Skeletal muscle satellite cell (primary cell): ENCODE results near the gene DENND1B. TPM values are rescaled to one million over a fixed set of nuclear protein-coding genes. Genes with fewer than 3 reads are reported as not detected.

Experiments
- H3K27me3 ChIP-seq: 2 replicates; pipeline ENCODE4 v1.7.0; 2013; ENCODE audit warnings: low read length; ENCODE audit not compliant: control insufficient read depth, insufficient read depth
- H3K36me3 ChIP-seq: 2 replicates; pipeline ENCODE4 v1.7.0; 2013; ENCODE audit warnings: mild to moderate bottlenecking, control low read depth, low read length; ENCODE audit not compliant: insufficient read depth
- H3K4me1 ChIP-seq: 2 replicates; pipeline ENCODE4 v1.7.0; 2013; ENCODE audit warnings: low read length; ENCODE audit not compliant: control insufficient read depth, insufficient read depth
- H3K4me2 ChIP-seq: 2 replicates; pipeline ENCODE4 v1.7.0; 2013; ENCODE audit warnings: mild to moderate bottlenecking, low read length
- H3K4me3 ChIP-seq: 2 replicates; pipeline ENCODE4 v1.7.0; 2013; ENCODE audit warnings: low read length
- H3K9ac ChIP-seq: 2 replicates; pipeline ENCODE4 v1.7.0; 2013; ENCODE audit warnings: mild to moderate bottlenecking, low read depth, low read length, moderate library complexity
- H3K9me3 ChIP-seq: replicated peaks from 2 replicates; pipeline ENCODE4 v1.7.0; 2013; ENCODE audit warnings: mild to moderate bottlenecking, control low read depth, low read length
- total RNA-seq: library from RNA; depleted of rRNA; stranded (reverse); fragments of >200 nt; gene quantifications from 2 replicates; pipeline ENCODE4 v1.2.3, GENCODE V29; 2012; rRNA removed

Gene DENND1B, protein sequence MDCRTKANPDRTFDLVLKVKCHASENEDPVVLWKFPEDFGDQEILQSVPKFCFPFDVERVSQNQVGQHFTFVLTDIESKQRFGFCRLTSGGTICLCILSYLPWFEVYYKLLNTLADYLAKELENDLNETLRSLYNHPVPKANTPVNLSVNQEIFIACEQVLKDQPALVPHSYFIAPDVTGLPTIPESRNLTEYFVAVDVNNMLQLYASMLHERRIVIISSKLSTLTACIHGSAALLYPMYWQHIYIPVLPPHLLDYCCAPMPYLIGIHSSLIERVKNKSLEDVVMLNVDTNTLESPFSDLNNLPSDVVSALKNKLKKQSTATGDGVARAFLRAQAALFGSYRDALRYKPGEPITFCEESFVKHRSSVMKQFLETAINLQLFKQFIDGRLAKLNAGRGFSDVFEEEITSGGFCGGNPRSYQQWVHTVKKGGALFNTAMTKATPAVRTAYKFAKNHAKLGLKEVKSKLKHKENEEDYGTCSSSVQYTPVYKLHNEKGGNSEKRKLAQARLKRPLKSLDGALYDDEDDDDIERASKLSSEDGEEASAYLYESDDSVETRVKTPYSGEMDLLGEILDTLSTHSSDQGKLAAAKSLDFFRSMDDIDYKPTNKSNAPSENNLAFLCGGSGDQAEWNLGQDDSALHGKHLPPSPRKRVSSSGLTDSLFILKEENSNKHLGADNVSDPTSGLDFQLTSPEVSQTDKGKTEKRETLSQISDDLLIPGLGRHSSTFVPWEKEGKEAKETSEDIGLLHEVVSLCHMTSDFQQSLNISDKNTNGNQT
- total RNA-seq, result 6.8 and 7.9 TPM in 2 replicates

DNA sequence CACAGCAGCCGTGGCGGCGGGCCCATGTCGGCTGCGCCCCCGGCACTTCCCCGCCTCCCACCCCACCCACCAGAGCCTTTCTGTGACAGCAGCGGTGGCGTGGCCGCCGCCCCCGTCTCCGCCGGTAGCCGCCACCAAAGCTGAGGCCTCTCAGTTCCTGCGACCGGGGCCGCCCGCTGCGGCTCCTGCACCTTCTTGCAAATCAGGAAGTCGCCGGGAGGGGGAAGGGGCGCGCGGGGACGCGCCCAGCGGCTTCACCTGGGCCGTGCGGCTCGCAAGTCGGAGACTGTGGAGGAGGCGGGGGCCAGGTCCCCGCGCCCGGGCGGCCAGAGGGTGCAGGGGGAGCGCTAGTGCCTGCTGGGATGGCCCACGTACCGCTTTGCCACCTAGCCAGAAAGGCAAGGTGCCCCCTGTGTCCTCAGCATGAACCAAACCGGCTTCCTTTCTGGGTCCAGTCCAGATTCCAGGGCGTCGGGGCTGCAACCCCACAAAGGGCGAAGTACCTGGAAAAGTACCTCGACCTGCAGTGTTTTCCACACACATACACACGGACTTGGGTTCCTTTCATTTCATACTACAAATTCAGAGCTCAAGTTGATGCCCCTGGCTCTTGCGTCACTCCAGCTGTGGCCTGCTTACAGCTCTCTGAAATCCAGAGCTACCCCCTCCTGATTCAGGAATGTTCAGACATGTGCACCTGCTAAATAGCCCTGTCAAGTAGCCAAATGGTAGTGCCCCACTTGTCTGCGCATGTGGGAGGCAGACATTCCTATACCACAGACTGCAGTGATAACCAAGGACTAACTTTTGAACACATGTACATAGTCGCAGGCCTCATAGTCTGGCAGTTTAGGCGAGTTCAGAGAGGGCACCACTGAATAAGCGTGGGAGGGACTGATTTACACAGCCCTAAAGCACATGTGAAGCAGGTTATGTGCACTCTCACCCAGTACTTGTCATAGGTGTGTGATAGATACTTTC, at the start of gene DENND1B:
TSS of gene DENND1B (minus strand) at position 199 of the 981 bp plus-strand sequence. CDS start 325 bp downstream, outside the sequence.
- H3K4me1 ChIP-seq, result peaks cover 30% of the 10 kb centered on the region
- no peaks in the 10 kb centered on the region for H3K27me3 ChIP-seq
- peak within 1 kb of the TSS; percentile 93 for H3K4me2 ChIP-seq
- no peaks in the 10 kb centered on the region for H3K36me3 ChIP-seq
- H3K9ac ChIP-seq, result peak within 1 kb of the TSS; percentile 88
- peak within 1 kb of the TSS; percentile 83 for H3K4me3 ChIP-seq
- H3K9me3 ChIP-seq, result no peaks in the 10 kb centered on the region

DNA sequence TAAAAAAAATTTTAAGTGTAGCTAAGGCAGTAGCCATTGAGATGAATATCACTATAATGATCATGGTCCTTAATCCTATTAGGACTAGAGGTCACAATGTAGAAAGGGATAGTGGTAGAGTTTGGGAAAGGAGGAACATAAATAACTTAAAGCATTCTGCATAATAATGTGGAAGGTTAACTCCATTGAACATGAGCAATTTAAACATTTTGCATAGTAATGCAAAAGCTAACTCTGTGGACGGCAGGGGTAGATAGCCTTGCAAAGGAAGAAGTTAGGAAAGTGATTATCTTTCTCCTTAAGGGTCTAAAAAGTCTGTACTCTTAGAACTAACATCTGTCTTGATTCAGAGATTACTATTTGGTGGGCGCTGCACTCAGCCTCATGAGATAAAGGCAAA, 39.0 kb upstream of the DENND1B start:
- Histone ChIP-seq H3K4me3 (no peak overlapping the region), H3K36me3 (no peaks in the 10 kb centered on the region), H3K27me3 (no peaks in the 10 kb centered on the region), H3K4me1 (no peaks in the 10 kb centered on the region), H3K9me3 (no peaks in the 10 kb centered on the region), H3K4me2 (no peak overlapping the region), H3K9ac (no peak overlapping the region)

DNA sequence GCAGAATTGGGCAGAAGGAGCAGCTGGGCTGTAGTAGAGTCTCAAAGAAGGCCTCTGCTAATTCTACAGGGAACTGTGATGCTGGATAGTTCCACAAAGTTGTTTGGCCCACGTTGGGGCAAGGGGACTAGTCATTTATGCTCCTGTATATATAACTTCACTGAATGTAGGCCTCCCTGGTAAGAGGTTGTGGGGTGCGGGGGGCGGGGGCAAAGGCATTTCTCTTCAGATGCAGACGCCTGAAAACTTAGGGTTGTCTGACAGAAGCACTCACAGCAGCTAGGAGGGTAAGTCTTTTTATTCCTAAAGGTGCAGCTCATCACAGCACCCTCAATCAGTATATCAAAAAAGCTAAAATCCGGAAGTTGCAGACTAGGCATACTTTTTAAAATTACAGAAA, 38.5 kb upstream of the DENND1B start:
- H3K4me2 ChIP-seq, result no peak overlapping the region
- no peaks in the 10 kb centered on the region for H3K9me3 ChIP-seq
- H3K36me3 ChIP-seq, result no peaks in the 10 kb centered on the region
- H3K9ac ChIP-seq, result no peak overlapping the region
- no peaks in the 10 kb centered on the region for H3K27me3 ChIP-seq
- H3K4me1 ChIP-seq, result no peaks in the 10 kb centered on the region
- no peak overlapping the region for H3K4me3 ChIP-seq

DNA sequence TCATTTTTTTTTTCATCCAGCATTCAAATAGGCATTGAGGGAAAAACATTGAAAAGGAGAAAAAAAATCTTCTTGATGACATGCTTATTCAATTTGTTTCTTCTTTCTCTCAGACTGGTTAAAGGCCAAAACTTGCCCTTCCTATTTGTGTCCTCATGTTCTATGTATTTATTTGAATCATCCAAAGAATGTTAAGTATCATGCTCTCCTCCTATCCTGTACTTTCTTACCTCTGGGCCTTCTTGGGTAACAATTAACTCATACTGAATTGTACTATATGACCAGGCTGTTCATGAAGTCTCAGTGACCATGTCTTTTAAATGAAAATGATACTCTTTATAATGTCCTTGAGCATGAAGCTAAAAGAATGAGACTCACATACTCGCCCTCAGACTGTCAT, 36.5 kb upstream of the DENND1B start:
- Histone ChIP-seq H3K4me3 (no peak overlapping the region), H3K36me3 (no peaks in the 10 kb centered on the region), H3K4me1 (no peaks in the 10 kb centered on the region), H3K9ac (no peak overlapping the region), H3K27me3 (no peaks in the 10 kb centered on the region), H3K4me2 (no peak overlapping the region), H3K9me3 (no peaks in the 10 kb centered on the region)

DNA sequence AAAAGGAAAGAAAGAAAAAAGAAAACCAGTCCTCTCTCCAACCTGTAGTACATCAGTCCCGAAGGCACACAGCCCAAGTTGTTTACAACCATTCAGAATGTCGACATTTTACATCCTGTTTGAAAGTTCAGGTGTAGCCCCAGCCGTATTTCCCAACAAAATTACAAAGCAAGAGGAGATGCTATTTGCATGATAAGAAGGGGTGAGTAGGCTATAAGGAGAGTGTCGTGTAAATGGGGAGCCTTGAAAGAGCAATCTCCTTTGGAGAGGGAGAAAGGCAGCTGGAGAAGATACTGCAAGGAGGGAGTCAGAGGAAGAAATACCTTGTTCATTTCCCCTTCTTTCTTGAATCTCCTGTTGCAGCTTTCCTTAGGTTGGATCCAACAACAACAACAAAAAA, 35.5 kb upstream of the DENND1B start:
- no peaks in the 10 kb centered on the region for H3K9me3 ChIP-seq
- no peak overlapping the region for H3K4me3 ChIP-seq
- no peaks in the 10 kb centered on the region for H3K27me3 ChIP-seq
- H3K9ac ChIP-seq, result no peak overlapping the region
- H3K4me1 ChIP-seq, result no peaks in the 10 kb centered on the region
- no peak overlapping the region for H3K4me2 ChIP-seq
- no peaks in the 10 kb centered on the region for H3K36me3 ChIP-seq

DNA sequence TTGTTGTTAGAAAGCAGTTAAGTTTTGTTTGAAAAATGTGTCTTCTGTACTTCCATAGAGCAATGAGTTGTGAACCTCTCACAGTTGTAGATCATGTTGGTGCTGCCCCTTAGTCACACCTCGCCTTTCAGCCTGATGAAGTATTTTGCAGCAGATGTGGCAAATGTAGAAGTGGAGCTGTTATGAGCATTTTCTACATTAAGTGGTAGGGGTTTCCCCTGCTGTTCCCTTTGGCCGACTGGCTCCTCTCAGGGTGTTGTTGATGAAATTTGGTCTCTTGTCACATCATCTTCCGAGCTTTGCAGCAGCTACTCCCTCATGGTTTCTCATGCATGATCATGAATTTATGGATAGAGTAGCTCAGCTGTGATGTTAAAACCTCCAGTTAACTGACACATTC, 33.6 kb upstream of the DENND1B start:
- Histone ChIP-seq H3K9ac (no peak overlapping the region), H3K27me3 (no peaks in the 10 kb centered on the region), H3K36me3 (no peaks in the 10 kb centered on the region), H3K4me3 (no peak overlapping the region), H3K4me1 (no peaks in the 10 kb centered on the region), H3K9me3 (no peaks in the 10 kb centered on the region), H3K4me2 (no peak overlapping the region)

DNA sequence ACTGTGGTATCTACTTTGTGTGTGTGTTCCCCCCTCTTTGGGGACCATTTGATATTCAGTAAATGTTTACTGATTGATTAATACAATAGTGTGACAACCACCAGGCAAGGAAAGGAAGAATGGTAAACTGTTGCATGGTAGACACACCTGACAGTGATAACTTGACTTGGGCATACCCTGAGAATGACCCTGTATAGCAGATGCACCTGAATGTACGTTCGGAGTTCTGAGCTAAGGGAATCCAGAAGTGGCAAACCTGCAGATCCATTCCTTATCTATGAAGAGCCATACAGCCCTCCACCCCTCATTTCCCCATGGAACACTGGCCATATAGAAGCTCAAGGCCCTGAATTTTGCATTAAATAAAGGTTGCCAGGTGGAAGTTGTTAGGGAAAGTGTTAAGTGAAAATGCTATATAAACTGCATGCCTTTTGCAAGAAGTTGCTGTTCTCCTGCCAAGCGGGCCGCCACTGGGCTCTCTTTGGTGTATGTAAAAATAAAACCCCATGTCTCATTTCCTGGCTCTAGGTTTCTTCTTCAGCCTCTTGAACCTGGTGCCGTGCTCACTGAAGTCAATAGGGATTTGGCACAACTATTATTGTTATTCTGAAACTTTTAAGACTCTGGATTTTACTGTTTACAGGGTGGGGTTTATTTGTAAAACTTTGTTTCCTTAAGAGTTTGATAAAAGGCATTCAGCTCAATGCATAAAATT, 32.6 kb upstream of the DENND1B start:
- Histone ChIP-seq H3K27me3 (no peaks in the 10 kb centered on the region), H3K4me3 (no peak overlapping the region), H3K4me2 (no peak overlapping the region), H3K9me3 (no peaks in the 10 kb centered on the region), H3K9ac (no peak overlapping the region), H3K36me3 (no peaks in the 10 kb centered on the region), H3K4me1 (no peaks in the 10 kb centered on the region)

DNA sequence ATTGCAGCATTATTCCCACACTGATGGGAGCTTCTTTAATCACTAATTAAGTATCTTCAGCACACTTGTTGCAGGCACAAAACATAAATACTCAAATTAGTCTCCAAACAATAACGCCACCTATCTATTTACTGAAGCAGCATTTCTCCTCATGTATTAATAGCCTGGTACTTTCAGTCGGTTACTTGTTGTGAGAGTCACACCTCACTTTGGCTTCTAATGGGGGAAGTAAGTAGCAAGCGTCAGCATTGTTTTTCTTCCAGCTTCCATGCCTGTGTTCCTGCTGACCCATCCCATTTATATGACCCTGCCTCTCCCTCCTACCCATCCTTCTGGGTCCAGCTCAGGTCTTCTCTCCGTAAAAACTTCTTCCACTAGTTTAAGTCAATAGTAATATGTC, 31.9 kb upstream of the DENND1B start:
- no peak overlapping the region for H3K9ac ChIP-seq
- no peaks in the 10 kb centered on the region for H3K36me3 ChIP-seq
- no peak overlapping the region for H3K4me3 ChIP-seq
- H3K27me3 ChIP-seq, result no peaks in the 10 kb centered on the region
- H3K4me1 ChIP-seq, result no peaks in the 10 kb centered on the region
- no peak overlapping the region for H3K4me2 ChIP-seq
- no peaks in the 10 kb centered on the region for H3K9me3 ChIP-seq

DNA sequence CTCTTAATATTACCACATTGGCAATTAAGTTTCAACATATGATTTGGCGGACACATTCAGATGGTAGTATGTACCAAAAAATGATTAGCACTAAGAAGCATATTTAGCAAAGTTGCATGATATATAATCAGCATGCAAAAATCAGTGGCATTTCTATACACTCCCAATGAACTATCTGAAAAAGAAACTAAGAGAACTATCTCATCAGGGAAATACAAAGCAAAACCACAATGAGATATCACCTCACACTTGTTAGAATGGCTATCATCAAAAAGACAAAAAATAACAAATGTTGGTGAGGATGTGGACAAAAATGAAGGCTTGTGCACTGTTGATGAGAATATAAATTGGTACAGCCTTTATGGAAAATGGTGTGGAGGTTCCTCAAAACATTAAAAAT, 31.4 kb upstream of the DENND1B start:
- Histone ChIP-seq H3K9ac (no peak overlapping the region), H3K4me3 (no peak overlapping the region), H3K4me2 (no peak overlapping the region), H3K9me3 (no peaks in the 10 kb centered on the region), H3K4me1 (no peaks in the 10 kb centered on the region), H3K27me3 (no peaks in the 10 kb centered on the region), H3K36me3 (no peaks in the 10 kb centered on the region)

DNA sequence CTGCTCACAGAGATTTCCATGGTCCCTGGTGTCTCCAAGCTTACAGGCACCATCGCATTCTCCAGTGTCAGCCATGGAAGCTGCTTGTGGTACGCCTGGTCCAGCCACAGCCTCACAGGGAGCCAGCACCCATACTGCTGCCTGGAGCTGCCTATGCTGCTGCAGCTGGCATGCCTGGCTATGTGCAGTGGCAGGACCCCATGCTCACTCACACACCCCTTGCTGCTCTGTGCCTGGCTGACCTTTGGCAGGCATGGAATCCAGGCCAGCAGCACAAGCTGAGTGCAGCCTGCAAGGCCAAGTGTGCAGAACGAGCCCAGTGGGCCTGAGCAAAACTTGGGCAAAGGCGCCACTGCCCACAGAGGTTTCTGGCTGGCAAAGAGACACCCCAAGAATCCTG, 26.4 kb upstream of the DENND1B start:
- Histone ChIP-seq H3K4me2 (no peak overlapping the region), H3K9me3 (peaks cover 1% of the 10 kb centered on the region), H3K9ac (no peak overlapping the region), H3K4me1 (peaks cover 9% of the 10 kb centered on the region), H3K27me3 (no peaks in the 10 kb centered on the region), H3K36me3 (no peaks in the 10 kb centered on the region), H3K4me3 (no peak overlapping the region)
